22Rv1 (cell line): Measurements from ENCODE around the gene POC1A.

Experiments
- CTCF ChIP-seq: fragments of 450-650 bp; IDR thresholded peaks from 2 replicates; pipeline ENCODE4 v1.5.1; 2017; ENCODE audit warnings: mild to moderate bottlenecking
- ZFX ChIP-seq: fragments of 450-650 bp; IDR thresholded peaks from 2 replicates; pipeline ENCODE4 v1.6.1; 2017; ENCODE audit warnings: antibody characterized with exemption, borderline replicate concordance

GRCh38 chr3:52095990-52096775, 58.0 kb downstream of the POC1A start:
- no peak for TF ChIP-seq CTCF
- TF ChIP-seq ZFX: no peak
